NCI-H2196 treated with DMSO at 0.1 percent for 48 hours (cell line): Measurements from ENCODE around the gene LPIN1.
"Not testable (repeated sequence)": the region's sequence is repeated elsewhere in the genome, so short reads cannot be mapped to it uniquely, and the experiment has no call there.

Experiments used
- DNase-seq: peaks from one replicate; lab custom pipeline; 2025; ENCODE audit not compliant: unreplicated experiment; lab: John Stamatoyannopoulos, UW

LPIN1 gene

DNA sequence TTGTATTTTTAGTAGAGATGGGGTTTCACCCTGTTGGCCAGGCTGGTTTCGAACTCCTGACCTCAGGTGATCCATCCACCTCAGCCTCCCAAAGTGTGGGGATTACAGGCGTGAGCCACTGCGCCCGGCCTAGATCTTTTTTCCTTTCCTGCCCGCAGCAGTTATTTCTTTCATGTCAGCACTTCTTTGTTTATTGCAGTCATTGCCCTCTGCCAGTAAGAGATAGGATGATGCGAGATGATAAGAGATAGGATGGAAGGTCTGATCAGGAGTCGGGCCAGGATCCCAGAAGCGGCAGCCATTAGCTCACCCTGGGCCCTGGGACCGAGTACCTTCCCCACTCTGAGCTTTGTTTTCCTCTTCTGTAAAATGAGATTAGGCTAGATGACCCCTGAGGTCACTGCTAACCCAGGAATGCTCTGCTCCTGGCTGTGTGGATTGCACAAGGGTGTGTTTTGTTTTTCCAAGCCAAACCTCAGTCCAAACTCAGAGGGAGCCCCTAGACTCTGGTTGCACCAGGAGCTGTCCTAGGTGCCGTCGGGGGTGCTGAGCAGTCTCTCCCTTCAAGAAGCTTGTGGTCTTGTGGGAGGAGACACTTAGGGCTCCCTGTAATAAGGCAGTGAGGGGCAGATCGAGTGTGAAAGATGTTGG lies 63.3 kb downstream of the LPIN1 start:
- no peak for DNase-seq

DNA sequence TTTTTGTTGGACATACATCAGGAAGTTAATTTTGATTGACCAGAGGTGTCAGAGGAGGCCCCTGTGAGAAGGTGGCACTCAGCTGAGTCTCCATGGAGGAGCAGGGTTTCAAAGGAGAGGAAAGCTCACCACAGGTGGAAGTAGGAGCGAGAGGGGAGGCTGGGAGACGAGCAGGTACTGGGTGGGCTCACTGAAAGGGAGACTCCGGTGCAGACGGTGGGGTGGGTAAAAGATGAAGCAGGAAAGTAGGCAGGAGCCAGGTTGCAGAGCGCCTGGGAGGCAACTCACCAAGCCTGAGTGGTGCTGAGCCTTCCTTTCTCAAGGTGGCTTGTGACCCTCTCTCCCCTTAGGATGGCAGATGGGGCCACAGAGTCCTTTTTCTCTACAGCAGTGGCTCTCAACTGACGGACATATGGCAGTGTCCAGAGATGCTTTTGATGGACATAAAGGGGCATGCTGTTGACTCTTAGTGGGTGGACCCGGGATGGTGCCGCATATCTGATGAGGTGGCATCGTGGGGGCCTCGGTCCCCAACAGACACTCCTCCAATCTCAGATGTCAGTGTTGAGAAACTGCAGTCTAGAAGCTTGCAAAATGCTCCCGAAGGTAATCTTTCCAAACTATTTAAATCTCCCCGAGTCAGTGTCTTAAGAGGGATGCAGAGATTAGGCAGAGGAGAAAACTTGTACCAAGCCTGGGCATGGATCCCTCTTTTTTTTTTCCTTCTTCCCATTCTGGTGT lies 64.0 kb downstream of the LPIN1 start:
- no peak for DNase-seq

DNA sequence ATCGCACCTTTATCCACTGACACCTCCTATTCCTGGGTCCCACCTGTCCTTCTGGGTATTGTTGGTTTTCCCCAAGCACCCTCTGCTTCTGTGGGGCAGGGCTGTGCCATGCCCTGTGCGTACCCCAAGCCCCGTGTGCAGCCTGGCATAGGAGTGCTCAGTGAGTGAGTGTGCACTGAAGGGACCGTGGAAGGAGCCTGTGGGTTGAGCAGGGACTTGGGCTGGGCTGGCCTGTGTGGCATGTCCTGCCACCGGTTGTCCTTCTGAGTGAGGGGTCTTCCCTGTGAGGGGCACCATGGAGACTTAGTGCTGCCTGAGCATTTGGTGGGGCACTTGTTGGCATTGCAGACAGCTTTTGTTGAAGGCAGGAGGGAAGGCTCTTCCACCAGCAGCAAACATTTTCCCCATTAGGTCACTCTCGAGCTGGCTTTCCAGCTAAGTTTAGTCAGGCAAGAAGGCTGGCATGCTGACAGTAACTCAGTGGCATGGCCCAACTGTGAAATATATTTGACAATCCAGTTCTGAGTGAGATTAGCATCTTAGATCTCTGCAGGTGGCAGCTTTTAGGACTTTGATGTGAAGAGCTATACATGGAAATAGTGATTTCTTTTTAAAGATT lies 64.7 kb downstream of the LPIN1 start:
- no peak for DNase-seq

DNA sequence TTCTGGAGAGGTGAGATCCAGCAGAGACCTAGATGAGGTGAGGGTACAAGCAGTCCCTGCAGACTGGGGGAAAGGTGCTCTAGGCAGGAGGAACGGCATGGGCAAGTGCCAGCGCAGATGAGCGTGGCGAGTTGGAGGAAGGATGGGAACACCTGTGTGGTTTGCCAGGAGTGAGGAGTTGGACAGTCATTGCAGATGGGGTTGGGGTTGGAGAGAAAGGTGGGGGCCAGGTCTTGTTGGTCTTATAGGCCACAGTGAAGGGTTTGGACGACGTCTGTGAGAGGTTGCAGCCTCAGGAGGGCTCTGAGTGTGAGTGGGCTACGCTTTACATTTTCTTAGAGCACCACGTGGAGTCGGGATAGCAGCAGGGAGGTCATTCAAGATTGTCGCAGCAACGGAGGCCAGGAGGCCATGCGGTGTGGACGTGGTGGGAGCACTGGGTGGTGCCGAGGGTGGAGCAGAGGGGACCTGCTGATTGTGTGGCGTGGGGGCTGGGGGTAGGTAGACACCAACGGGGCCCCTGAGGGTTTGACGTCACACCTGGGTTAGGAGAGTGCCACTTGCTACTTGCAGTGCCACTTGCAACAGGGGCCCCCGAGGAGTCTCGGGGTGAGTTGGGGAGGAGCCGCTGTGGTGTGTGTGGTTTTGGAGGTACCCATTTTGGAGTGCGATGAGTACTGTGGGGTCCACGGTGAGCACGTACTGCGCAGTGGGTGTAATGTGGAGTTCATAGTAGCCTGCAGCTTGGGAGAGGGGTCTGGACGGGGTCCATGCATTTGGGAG lies 66.2 kb downstream of the LPIN1 start:
- DNase-seq: no peak

DNA sequence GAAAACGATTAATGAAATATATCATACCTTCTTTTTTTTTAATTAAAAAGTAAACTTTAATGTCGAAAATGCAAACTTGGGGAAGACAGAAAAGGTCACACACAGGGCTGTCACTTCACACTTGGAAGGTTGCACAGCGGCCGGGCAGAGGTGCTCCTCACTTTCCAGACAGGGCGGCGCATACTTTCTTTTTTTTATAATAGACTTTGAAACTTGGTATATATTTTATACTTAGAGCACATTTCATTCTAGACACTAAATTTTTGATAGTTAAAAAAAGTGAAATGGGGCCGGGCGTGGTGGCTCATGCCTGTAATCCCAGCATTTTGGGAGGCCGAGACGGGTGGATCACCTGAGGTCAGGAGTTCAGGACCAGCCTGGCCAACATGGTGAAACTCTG lies 66.9 kb downstream of the LPIN1 start:
- DNase-seq: not testable (repeated sequence)

DNA sequence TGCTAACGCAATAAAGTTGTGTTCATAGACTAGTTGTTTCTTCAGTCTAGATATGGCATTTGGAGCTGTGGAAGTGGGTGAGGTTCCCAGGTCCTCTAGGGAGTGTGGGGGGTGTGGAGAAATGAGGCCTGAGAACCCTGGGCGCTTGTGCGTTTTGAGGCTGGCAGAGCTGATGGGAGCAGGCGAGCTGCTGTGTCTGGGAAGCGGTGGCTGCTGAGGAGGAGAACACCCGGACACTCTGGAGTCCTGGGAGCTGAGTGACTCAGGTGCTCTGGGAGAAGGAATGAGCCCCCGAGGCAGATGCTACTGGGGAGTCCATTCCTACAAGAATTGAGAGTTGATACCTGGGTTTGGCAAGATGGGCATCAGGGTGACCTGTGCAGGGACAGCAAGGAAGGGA lies 67.5 kb downstream of the LPIN1 start:
- DNase-seq: no peak

DNA sequence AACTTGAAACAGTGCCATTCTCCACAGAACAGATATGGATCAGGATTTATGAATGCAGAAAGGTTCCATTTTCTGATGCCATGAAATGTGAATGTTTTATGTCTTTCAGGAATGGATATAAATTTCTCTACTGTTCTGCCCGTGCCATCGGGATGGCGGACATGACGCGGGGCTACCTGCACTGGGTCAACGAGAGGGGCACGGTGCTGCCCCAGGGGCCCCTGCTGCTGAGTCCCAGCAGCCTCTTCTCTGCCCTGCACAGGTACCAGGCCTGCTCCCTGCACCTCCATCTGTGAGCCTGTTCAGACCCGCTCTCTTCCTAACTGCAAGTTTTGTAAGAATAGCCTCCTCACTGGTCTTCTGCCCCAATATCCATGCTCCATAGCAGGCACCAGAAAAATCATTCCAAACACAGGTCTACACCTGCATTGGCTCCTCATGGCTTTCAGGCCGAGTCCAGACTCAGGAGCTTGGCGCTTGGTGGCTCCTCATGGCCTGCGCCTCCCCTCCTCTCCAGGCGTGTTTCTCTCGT lies 68.6 kb downstream of the LPIN1 start:
- DNase-seq: no peak

DNA sequence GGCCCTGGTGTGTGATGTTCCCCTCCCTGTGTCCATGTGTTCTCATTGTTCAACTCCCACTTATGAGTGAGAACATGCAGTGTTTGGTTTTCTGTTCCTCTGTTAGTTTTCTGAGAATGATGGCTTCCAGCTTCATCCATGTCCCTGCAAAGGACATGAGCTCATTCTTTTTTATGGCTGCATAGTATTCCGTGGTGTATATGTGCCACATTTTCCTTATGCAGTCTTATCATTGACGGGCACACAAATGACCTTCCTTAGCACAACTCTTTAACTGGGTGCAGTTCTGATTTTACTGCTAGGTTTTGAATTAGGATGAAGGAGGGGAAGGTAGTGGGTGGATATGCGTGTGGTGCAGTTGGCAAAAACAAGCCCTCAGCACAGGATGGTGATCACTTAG lies 70.5 kb downstream of the LPIN1 start:
- DNase-seq: not testable (repeated sequence)

DNA sequence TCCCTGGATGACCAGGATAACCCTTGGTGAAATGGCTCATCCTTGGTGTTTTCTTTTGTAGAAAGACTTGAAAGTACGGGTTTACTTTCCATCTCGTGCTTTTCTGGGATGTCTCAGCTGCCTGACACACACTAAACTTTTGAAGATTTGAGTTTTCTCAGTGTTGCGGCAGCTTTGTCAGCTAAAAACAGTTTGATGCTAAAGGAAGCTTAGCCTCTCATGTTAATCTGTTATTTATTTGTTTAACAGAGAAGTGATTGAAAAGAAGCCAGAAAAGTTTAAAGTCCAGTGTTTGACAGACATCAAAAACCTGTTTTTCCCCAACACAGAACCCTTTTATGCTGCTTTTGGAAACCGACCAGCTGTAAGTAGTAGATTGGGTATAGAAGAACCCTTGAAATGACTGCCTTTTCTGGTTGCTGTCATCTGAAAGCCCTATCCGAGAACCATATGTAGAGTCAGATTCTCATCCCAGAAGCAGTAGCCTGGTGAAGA lies 72.8 kb downstream of the LPIN1 start:
- no peak for DNase-seq

DNA sequence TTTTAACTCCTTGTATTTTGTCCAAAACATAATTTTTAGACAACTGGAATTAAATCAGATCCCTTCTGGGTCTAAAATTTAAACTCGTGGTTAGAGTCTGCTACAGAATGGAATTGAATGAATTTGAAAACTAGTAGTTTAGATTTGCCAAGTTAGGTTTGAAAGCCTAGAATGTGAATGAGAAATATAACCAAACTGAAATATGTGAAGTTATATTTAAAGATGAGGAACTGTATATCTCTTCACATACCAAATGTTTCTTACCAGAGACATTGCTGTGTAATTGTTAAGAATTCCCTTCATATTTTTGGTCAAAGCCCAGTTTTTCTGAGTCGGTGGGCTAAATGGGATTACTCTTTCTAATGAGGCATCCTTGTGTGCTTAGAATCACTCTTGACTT lies 74.2 kb downstream of the LPIN1 start:
- DNase-seq: no peak

DNA sequence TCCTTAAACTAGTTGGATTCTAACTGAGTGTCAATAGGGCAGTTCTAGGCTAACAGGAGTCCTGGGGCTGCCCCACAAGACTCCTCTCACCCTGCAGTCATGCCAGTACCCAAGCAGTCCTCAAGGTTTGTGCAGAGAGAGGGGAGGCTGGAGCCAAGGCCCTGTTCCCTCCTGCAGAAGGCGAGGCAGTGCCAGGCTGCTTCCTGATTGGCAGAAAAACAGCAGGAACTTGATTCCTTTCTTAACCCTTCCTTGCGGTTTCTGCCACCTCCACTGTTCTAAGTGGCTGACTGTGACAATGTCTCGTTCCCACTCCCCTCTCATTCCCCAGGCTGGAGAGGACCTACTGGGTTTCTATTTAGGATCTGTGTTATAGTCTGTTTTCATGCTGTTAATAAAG lies 75.3 kb downstream of the LPIN1 start:
- DNase-seq: no peak

DNA sequence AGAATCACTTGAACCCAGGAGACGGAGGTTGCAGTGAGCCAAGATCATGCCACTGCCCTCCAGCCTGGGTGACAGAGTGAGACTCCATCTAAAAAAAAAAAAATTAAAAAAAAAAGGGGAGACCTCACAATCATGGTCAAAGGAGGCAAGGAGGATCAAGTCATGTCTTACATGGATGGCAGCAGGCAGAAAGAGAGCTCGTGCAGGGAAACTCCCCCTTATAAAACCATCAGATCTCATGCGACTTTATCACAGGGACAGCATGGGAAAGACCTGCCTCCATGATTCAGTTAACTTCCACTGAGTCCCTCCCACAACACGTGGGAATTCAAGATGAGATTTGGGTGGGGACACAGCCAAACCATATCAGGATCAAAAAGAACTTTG lies 75.9 kb downstream of the LPIN1 start:
- not testable (repeated sequence) for DNase-seq

DNA sequence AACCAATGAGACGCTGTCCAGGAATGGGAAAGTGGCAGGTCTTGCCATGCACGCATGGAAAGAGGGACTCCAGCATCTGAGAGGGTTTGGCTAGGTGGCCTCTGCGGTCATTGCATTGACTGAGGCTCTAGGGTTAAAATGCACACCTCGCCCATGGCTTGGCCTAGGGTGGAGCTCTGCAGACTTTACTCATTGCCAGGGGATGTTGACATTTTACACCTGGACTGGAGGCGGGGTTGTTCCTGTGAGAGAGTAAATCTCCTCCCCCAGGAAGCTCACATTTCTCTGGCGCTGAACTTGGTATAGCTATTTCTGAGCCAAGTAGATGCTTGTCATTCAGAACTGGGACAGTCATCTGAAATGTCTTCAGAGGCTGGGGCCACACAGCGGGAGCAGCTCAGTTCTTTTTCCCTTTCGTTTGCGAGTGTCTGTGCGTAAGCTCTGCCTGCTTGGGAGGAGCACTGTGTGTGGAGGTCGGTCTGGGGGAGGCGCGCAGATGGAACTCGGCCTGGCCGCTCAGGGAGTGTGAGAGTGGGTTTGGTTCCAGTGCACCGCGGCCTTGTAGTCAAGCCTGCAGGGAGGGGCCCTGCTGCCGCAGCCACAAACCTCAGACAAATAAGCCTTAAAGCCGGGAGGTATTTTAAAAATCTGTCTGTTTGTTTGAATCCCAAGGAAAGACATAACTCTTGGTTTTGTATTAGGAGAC lies 76.5 kb downstream of the LPIN1 start:
- DNase-seq: peak; percentile 15

DNA sequence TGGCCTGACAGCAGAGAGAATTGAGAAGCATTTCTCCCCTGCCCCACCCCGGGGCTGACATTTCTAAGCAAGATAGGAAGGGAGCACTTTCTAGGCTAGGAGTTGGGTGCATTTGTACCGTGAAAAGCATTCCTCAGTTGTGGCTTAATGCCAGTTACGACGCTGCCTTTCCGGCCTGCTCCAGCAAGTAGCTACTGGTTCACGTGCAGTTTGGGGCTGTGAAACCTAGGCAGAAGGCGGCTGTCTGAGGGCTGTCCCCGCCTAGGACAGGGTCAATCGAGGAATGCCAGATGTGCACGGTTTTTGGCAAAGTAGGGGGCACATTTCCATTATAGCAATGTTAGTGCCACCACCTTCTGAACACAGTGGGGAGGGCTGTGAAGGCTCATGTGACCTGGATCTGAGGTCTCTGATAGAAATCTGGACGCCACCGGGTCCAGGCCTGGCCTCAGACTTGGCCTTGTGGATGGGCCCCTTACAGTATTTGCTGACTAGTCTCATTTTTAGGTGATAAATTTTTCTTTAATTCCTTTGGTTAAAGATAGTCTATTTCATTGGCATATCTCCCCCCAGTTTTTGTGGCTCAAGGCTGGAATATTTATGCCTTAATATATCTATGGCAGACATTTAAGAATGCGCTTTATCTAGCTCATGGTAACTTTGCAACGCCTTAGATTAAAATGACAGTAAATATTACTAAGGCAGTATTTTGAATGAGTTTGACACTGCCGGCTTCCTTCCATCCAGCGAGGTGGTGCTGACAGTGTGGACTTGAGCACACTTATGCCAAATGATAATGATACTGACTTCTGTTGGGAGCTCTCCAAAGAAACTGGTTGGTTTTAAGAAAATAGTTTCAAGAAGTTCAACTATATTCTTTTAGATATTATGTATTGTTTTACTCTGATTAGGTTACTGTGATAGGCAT lies 78.7 kb downstream of the LPIN1 start:
- DNase-seq: no peak

DNA sequence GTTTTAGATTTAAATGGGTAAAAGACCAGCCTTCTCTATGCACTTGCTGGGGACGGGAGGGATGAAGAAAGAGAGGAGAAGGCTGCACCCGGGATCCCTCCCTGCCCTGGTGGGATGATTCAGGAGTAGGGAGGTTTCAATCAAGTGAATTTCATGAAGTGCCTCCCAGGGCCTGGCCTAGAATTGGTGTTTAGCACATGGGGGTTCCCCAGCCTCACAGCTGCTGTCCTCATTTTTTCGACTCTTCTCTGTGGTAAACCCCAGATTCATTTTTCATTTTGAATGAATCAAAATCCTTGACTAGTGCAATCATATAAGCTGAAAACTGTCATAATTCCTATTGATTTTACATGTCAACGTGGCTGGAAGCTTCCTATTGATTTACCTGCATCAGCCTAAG lies 81.1 kb downstream of the LPIN1 start:
- no peak for DNase-seq

DNA sequence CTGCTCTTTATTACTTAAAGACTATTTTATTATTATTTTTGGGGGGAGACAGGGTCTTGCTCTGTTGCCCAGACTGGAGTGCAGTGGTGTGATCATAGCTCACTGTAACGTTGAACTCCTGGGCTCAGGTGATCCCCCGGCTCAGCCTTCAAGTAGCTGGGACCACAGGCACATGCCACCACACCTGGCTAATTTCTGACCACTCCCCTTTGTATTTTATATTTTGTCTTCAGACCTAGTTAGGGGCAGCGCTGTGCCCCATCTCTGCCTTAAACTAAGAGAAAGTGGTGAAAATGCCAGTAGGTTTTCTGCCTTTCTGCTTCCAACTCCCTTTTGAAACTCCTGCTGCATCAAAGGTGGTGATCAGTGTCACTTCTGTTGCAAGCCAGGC lies 82.5 kb downstream of the LPIN1 start:
- DNase-seq: no peak

DNA sequence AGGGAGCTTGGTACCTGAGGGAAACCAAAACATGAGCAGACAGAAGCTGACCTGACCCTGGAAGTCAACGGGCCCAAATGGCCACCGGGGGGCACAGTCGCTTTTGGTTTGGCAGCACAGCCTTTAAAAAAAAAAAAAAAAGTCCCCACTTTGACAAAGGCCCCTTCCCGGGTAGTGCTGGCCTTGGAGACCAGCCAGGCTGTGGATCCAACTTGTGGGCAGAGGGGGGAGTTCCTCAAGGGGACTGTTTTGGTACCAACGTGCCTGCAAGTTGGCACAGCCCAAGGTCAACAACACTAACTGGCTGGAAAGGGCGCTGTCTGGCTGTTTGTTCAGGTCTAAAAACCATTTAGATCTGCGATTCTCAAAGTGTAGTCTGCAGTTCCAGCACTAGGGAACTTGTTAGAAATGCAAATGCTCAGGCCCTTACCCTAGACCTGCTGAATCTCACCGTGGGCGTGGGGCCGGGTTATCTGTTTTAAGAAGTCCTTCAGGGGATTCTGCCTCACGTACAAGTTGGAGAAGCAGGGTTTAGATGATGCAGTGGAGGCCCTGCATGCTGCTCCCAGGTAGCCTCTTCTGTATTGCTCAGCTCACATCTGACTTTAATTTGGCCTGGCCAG lies 83.0 kb downstream of the LPIN1 start:
- peak; percentile 81 for DNase-seq

DNA sequence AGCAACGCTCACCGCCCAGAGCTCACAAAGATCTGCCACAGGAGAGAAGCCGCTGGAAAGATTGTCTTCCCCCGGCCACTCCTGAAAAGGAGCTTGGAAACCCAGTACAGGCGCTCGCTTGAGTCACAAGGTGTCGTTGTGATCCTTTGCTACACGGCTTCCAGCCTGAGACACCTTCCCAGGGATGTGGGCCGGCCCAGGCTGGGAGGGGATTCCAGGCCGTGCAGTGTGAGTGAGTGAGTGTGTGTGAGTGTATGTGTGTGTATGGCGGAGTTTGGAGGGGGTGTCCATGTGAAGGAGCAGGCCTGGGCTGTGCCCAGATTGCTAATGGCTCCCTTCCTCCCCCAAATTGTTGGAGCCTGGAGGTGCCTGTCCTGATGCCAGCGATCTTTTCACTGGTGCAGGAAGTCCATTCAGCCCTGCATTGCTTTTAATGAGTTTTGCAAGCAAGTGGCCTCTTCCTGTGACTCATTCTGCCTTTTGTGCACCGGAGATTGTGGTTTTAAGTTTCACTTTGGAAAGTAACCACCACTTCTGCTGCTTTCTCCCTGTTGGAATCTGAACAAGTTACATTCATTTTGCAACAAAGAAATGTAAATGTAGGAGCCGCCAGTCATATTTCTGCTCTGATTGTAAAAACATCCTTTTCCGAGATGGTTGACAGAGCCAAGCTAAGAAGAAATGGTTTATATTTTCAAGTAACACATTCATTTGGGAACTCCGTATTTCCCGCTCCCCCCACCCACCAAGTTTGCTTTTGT lies 83.7 kb downstream of the LPIN1 start:
- DNase-seq: peak; percentile 91
